ENCODE data around the gene RANGAP1. TPM values are rescaled to one million over a fixed set of nuclear protein-coding genes. Genes with fewer than 3 reads are reported as not detected.

Gene RANGAP1
- total RNA-seq, 2 experiments from 2014 or later, result 108 to 119 TPM

- CTCF ChIA-PET (ENCODE audit: unreplicated experiment), result no interaction called here
- Histone ChIP-seq H3K4me2 (ENCODE audit: low read length) (no peak overlapping the region), H3K9me3 (ENCODE audit: low read length) (no peaks in the 10 kb centered on the region), H3K79me2 (ENCODE audit: insufficient read depth, low read depth, low read length) (peaks cover 12% of the 10 kb centered on the region), H3K4me1 (ENCODE audit: insufficient read depth, low read length, poor library complexity, severe bottlenecking) (peaks cover 19% of the 10 kb centered on the region), H4K20me1 (ENCODE audit: insufficient read depth, low read length) (no peaks in the 10 kb centered on the region), H3K36me3 (ENCODE audit: insufficient read depth, low read length) (peaks cover 5% of the 10 kb centered on the region; the same call in 1 of the 2 replicates), H3K4me3 (ENCODE audit: low read depth, low read length, poor library complexity, severe bottlenecking) (no peak overlapping the region), H3K9me2 (ENCODE audit: insufficient read depth, low read length) (no peaks in the 10 kb centered on the region), H3K27ac (ENCODE audit: low read depth, low read length, poor library complexity, severe bottlenecking) (no peak overlapping the region), H2AFZ (ENCODE audit: low read length) (no peak overlapping the region)
- no TSS peak for BruUV-seq (replicated peaks)
- POLR2A ChIA-PET, result interaction anchor here (0.7 kb wide), 1 partner anchor 437 kb away, joined by 6 read pairs; no protein-coding TSS in a partner anchor
- intact Hi-C loops (cut with micrococcal nuclease; ENCODE audit: unreplicated experiment), result loop anchor here (5.0 kb wide), 1 partner anchor 158 kb away; the partner anchor contains the start of gene TOB2
- no peak for DNase-seq (ENCODE audit: low spot score)
- TF ChIP-seq EZH2phosphoT487 (IDR thresholded peaks at IDR 0.05; ENCODE audit: borderline replicate concordance, low read depth, low read length), result no peak
- TF ChIP-seq CTCF (conservative IDR thresholded peaks at IDR 0.05; ENCODE audit: low read length), result no peak
Observed at GRCh38 chr22:41289671-41290070, 3.7 kb upstream of the RANGAP1 start.

- H2AFZ ChIP-seq (ENCODE audit: low read length), result peak overlapping the region; percentile 31; the same call in 1 of the 2 replicates
Observed at GRCh38 chr22:41288245-41288946, 2.4 kb upstream of the RANGAP1 start.

More at GRCh38 chr22:41288245-41288946, 2.4 kb upstream of the RANGAP1 start:
- H3K9me2 ChIP-seq (ENCODE audit: insufficient read depth, low read length), result no peaks in the 10 kb centered on the region
- no peak overlapping the region for H3K4me2 ChIP-seq (ENCODE audit: low read length)
- no peak overlapping the region for H3K4me3 ChIP-seq (ENCODE audit: low read depth, low read length, poor library complexity, severe bottlenecking)
- peaks cover 26% of the 10 kb centered on the region for H3K4me1 ChIP-seq (ENCODE audit: insufficient read depth, low read length, poor library complexity, severe bottlenecking)
- peaks cover 16% of the 10 kb centered on the region for H3K36me3 ChIP-seq (ENCODE audit: insufficient read depth, low read length)
- BruUV-seq (replicated peaks), result no TSS peak
- POLR2A ChIA-PET, result interaction anchor here (0.7 to 1.4 kb wide), 4 partner anchors 9 to 83 kb away, joined by 3 to 8 read pairs (median 3); partner anchors contain the start of gene ZC3H7B
- intact Hi-C loops (cut with micrococcal nuclease; ENCODE audit: unreplicated experiment), result loop anchor here (5.0 kb wide), 1 partner anchor 159 kb away; the partner anchor contains the start of gene TOB2
- H3K27ac ChIP-seq (ENCODE audit: low read depth, low read length, poor library complexity, severe bottlenecking), result no peak overlapping the region
- H4K20me1 ChIP-seq (ENCODE audit: insufficient read depth, low read length), result no peaks in the 10 kb centered on the region
- DNase-seq (ENCODE audit: low spot score), result no peak
- peaks cover 24% of the 10 kb centered on the region for H3K79me2 ChIP-seq (ENCODE audit: insufficient read depth, low read depth, low read length)
- CTCF ChIA-PET (ENCODE audit: unreplicated experiment), result no interaction called here
- no peaks in the 10 kb centered on the region for H3K9me3 ChIP-seq (ENCODE audit: low read length)
- TF ChIP-seq CTCF (conservative IDR thresholded peaks at IDR 0.05; ENCODE audit: low read length) (no peak), EZH2phosphoT487 (IDR thresholded peaks at IDR 0.05; ENCODE audit: borderline replicate concordance, low read depth, low read length) (no peak)

Measured in OCI-LY7 (cell line).